IPS-11a (cell line): ENCODE measurements around the gene HHIP.

Experiments
- H3K4me3 ChIP-seq: one replicate; pipeline ENCODE4 v1.5.1; 2013; ENCODE audit warnings: low read depth, low read length, control low read depth

HHIP gene

GRCh38 chr4:144655491-144655890 lies 9.5 kb downstream of the HHIP start:
- no peak overlapping the region for H3K4me3 ChIP-seq

- no peak overlapping the region for H3K4me3 ChIP-seq
Observed at GRCh38 chr4:144656850-144657249, 10.9 kb downstream of the HHIP start.

- H3K4me3 ChIP-seq, result no peak overlapping the region
Observed at GRCh38 chr4:144658015-144658567, 12.1 kb downstream of the HHIP start.

- H3K4me3 ChIP-seq, result no peak overlapping the region
Observed at GRCh38 chr4:144658903-144659302, 12.9 kb downstream of the HHIP start.

GRCh38 chr4:144659447-144659846 lies 13.5 kb downstream of the HHIP start:
- no peak overlapping the region for H3K4me3 ChIP-seq

GRCh38 chr4:144663834-144664475 lies 18.0 kb downstream of the HHIP start:
- H3K4me3 ChIP-seq, result no peak overlapping the region

GRCh38 chr4:144666539-144667175 lies 20.7 kb downstream of the HHIP start:
- H3K4me3 ChIP-seq, result no peak overlapping the region

- H3K4me3 ChIP-seq, result no peak overlapping the region
Observed at GRCh38 chr4:144667500-144667899, 21.5 kb downstream of the HHIP start.

- H3K4me3 ChIP-seq, result no peak overlapping the region
Observed at GRCh38 chr4:144670776-144671175, 24.8 kb downstream of the HHIP start.

- no peak overlapping the region for H3K4me3 ChIP-seq
Observed at GRCh38 chr4:144674711-144675110, 28.8 kb downstream of the HHIP start.

GRCh38 chr4:144681806-144682205 lies 35.9 kb downstream of the HHIP start:
- H3K4me3 ChIP-seq, result no peak overlapping the region

GRCh38 chr4:144683516-144683915 lies 37.6 kb downstream of the HHIP start:
- no peak overlapping the region for H3K4me3 ChIP-seq

GRCh38 chr4:144685911-144686310 lies 40.0 kb downstream of the HHIP start:
- H3K4me3 ChIP-seq, result no peak overlapping the region

GRCh38 chr4:144686921-144687320 lies 41.0 kb downstream of the HHIP start:
- H3K4me3 ChIP-seq, result no peak overlapping the region

- H3K4me3 ChIP-seq, result no peak overlapping the region
Observed at GRCh38 chr4:144687466-144687865, 41.5 kb downstream of the HHIP start.

GRCh38 chr4:144688035-144688569 lies 42.1 kb downstream of the HHIP start:
- no peak overlapping the region for H3K4me3 ChIP-seq

- no peak overlapping the region for H3K4me3 ChIP-seq
Observed at GRCh38 chr4:144689125-144689524, 43.2 kb downstream of the HHIP start.

- H3K4me3 ChIP-seq, result no peak overlapping the region
Observed at GRCh38 chr4:144695721-144696120, 49.8 kb downstream of the HHIP start.

GRCh38 chr4:144696376-144696775 lies 50.4 kb downstream of the HHIP start:
- H3K4me3 ChIP-seq, result no peak overlapping the region

GRCh38 chr4:144699565-144699964 lies 53.6 kb downstream of the HHIP start:
- no peak overlapping the region for H3K4me3 ChIP-seq

- H3K4me3 ChIP-seq, result no peak overlapping the region
Observed at GRCh38 chr4:144701683-144702233, 55.8 kb downstream of the HHIP start.

GRCh38 chr4:144703494-144703893 lies 57.5 kb downstream of the HHIP start:
- H3K4me3 ChIP-seq, result no peak overlapping the region
